Fibroblast of lung (primary cell): Measurements from ENCODE around the gene DDR2. TPM values are rescaled to one million over a fixed set of nuclear protein-coding genes. Genes with fewer than 3 reads are reported as not detected.
A peak's percentile ranks its signal among the peaks of the same experiment; 100 is the strongest.
"Not testable (repeated sequence)": the region's sequence is repeated elsewhere in the genome, so short reads cannot be mapped to it uniquely, and the experiment has no call there.

ENCODE experiments used
- DNase-seq, 2 donors: peaks; one replicate each; pipeline versions ENCODE4 v3.0.0 to v3.0.0-alpha.2; 2010; ENCODE audit warnings: low read depth in 2 of 2
- H2AFZ ChIP-seq: 2 replicates; pipeline ENCODE4 v1.5.1; 2012; ENCODE audit warnings: low read length, control low read depth, inconsistent platforms
- H3K27ac ChIP-seq: 2 replicates; pipeline ENCODE4 v1.5.1; 2011; ENCODE audit warnings: low read length, control low read depth; ENCODE audit not compliant: insufficient read depth
- H3K27me3 ChIP-seq: 2 replicates; pipeline ENCODE4 v1.5.1; 2011; ENCODE audit warnings: mild to moderate bottlenecking, low read length; ENCODE audit not compliant: control insufficient read depth, insufficient read depth
- H3K36me3 ChIP-seq: 2 replicates; pipeline ENCODE4 v1.5.1; 2011; ENCODE audit warnings: low read length; ENCODE audit not compliant: control insufficient read depth, insufficient read depth
- H3K4me1 ChIP-seq: 2 replicates; pipeline ENCODE4 v1.5.1; 2011; ENCODE audit warnings: low read length; ENCODE audit not compliant: control insufficient read depth, insufficient read depth; ENCODE audit errors: extremely low read depth
- H3K4me2 ChIP-seq: 2 replicates; pipeline ENCODE4 v1.5.1; 2011; ENCODE audit warnings: low read length, control low read depth; ENCODE audit not compliant: insufficient read depth; ENCODE audit errors: extremely low read depth
- H3K4me3 ChIP-seq, 4 experiments: fragments of 200-600 bp in 1 of 4; sonication (generic) in 1 of 4; replicated peaks in 1 of 4; 2 replicates each; pipeline ENCODE4 v1.5.1; 2011 to 2016; ENCODE audit warnings: low read length in 4 of 4, low read depth in 3 of 4, mild to moderate bottlenecking in 3 of 4, control low read depth in 2 of 4, inconsistent platforms in 1 of 4, mixed read lengths in 1 of 4; ENCODE audit not compliant: insufficient read depth in 1 of 4; ENCODE audit errors: control extremely low read depth in 1 of 4
- H3K79me2 ChIP-seq: 2 replicates; pipeline ENCODE4 v1.5.1; 2012; ENCODE audit warnings: mild to moderate bottlenecking, low read length, inconsistent platforms; ENCODE audit not compliant: control insufficient read depth, insufficient read depth
- H3K9ac ChIP-seq: 2 replicates; pipeline ENCODE4 v1.5.1; 2011; ENCODE audit warnings: mild to moderate bottlenecking, low read length, control low read depth; ENCODE audit not compliant: insufficient read depth
- H3K9me3 ChIP-seq: 2 replicates; pipeline ENCODE4 v1.5.1; 2012; ENCODE audit warnings: low read depth, low read length; ENCODE audit not compliant: control insufficient read depth, insufficient read depth
- H4K20me1 ChIP-seq: 2 replicates; pipeline ENCODE4 v1.5.1; 2011; ENCODE audit warnings: low read length; ENCODE audit not compliant: control insufficient read depth, insufficient read depth; ENCODE audit errors: extremely low read depth
- EZH2 ChIP-seq: IDR thresholded peaks from 2 replicates; pipeline ENCODE4 v1.5.1; 2012; ENCODE audit warnings: low read length, control low read depth, mild to moderate bottlenecking; ENCODE audit errors: missing control alignments
- polyA minus RNA-seq: library from RNA; depleted of rRNA, polyadenylated mRNA; stranded (reverse); fragments of >200 nt; gene quantifications from 2 replicates; pipeline ENCODE4 v1.2.3, GENCODE V29; 2011; ENCODE audit warnings: low replicate concordance
- polyA plus RNA-seq, 2 donors: library from polyadenylated mRNA; depleted of rRNA in 1 of 2; stranded (reverse) in 1 of 2; unstranded in 1 of 2; fragments of >200 nt; gene quantifications; 2 replicates each; pipeline ENCODE4 v1.2.1, GENCODE V29; 2011 to 2012; ENCODE audit warnings: missing spikeins in 1 of 2
- total RNA-seq: library from RNA; depleted of rRNA; stranded (reverse); fragments of >200 nt; gene quantifications from 2 replicates; pipeline ENCODE4 v1.2.1, GENCODE V29; 2014
- TF ChIP-seq, protein P1 (sequence below), 2 donors: IDR thresholded peaks in 1 of 2; conservative IDR thresholded peaks in 1 of 2; 1 replicate in 1 of 2; 2 replicates in 1 of 2; pipeline ENCODE4 v1.5.1; 2011 to 2012; ENCODE audit warnings: low read length in 2 of 2, control low read depth in 1 of 2, inconsistent platforms in 1 of 2, low read depth in 1 of 2, mild to moderate bottlenecking in 1 of 2

DDR2 gene
- total RNA-seq (252 and 303 TPM in 2 replicates), polyA plus RNA-seq (144 and 192 TPM in 2 replicates), polyA minus RNA-seq (313 and 334 TPM in 2 replicates)
- 65.9 and 114 TPM in 2 replicates for polyA plus RNA-seq (2012)

DNA sequence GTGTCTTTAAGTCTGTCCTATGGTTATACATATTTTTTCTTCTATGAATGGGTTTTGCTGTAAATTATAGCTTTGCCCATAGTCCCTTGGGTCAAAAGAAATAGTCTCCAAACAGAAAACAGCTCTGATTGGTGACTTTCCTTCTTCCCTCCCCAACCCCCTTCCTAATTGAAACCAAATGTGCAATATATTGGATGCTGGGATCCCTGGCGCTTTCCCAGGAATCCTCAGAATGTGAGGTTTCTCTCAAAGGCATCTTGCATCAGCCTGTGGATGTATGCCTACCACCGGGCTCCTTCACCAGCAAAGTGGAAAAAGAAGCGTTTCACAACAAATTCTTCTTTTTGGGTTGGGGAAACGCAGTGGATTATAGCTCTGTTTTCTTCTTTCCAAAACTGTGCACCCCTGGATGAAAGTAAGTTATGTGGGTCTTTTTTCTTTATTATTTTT, at the start of gene DDR2:
Gene DDR2 (plus strand): TSS at position 248 of the 450 bp plus-strand sequence. CDS start 86,600 bp downstream, outside the sequence.
- peak; percentile 91 to 99 for DNase-seq
- peaks cover 25% of the 10 kb centered on the region for H3K4me1 ChIP-seq

DNA sequence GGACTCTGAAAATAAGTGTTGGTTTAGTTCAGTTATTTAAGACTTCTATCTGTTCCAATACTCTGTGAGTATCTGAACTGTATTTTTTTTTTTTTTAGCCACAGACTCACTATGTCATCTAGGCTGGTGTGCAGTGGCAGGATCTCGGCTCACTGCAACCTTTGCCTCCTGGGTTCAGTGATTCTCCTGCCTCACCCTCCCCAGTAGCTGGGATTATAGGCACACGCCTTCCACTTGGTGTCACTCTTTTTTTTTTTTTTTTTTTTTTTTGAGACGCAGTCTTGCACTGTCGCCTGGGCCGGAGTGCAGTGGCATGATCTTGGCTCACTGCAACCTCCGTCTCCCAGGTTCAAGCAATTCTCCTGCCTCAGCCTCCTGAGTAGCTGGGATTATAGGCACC, 49.4 kb upstream of the DDR2 start:
- H3K4me2 ChIP-seq, H3K4me1 ChIP-seq, H3K4me3 ChIP-seq, H3K27ac ChIP-seq, H3K9ac ChIP-seq, H3K36me3 ChIP-seq, H3K79me2 ChIP-seq, H3K27me3 ChIP-seq, H2AFZ ChIP-seq, H4K20me1 ChIP-seq, H3K9me3 ChIP-seq, DNase-seq: not testable (repeated sequence)

More for the DNA sequence above, at the start of gene DDR2:
- H3K79me2 ChIP-seq: peaks cover 47% of the 10 kb centered on the region
- H3K9me3 ChIP-seq: no peaks in the 10 kb centered on the region
- TF ChIP-seq, protein P1, sequence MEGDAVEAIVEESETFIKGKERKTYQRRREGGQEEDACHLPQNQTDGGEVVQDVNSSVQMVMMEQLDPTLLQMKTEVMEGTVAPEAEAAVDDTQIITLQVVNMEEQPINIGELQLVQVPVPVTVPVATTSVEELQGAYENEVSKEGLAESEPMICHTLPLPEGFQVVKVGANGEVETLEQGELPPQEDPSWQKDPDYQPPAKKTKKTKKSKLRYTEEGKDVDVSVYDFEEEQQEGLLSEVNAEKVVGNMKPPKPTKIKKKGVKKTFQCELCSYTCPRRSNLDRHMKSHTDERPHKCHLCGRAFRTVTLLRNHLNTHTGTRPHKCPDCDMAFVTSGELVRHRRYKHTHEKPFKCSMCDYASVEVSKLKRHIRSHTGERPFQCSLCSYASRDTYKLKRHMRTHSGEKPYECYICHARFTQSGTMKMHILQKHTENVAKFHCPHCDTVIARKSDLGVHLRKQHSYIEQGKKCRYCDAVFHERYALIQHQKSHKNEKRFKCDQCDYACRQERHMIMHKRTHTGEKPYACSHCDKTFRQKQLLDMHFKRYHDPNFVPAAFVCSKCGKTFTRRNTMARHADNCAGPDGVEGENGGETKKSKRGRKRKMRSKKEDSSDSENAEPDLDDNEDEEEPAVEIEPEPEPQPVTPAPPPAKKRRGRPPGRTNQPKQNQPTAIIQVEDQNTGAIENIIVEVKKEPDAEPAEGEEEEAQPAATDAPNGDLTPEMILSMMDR (conservative IDR thresholded peaks at IDR 0.05 in 1 of 2, IDR thresholded peaks at IDR 0.05 in 1 of 2; ENCODE audit: low read depth in 1 of 2, low read length in 2 of 2): no peak
- no peak for TF ChIP-seq EZH2
- peak within 1 kb of the TSS; percentile 96 for H3K4me2 ChIP-seq
- H3K9ac ChIP-seq: peak within 1 kb of the TSS; percentile 79
- H3K36me3 ChIP-seq: no peaks in the 10 kb centered on the region
- no peaks in the 10 kb centered on the region for H4K20me1 ChIP-seq
- H2AFZ ChIP-seq: no peak within 1 kb of the TSS
- peak within 1 kb of the TSS; percentile 89 for H3K27ac ChIP-seq
- H3K27me3 ChIP-seq: no peaks in the 10 kb centered on the region
- peak within 1 kb of the TSS; percentile 52 to 98 (median 90) for H3K4me3 ChIP-seq

DNA sequence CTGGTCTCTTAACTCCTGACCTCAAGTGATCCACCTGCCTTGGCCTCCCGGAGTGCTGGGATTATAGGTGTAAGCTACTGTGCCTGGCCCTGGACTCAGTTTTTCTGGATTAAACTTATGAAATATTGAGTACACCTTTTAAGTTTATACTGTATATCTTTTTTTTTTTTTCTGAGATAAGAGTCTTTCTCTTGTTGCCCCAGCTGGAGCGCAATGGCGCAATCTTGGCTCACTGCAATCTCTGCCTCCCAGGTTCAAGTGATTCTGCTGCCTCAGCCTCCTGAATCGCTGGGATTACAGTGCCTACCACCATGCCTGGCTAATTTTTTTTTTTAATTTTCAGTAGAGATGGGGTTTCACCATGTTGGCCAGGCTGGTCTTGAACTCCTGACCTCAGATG, 47.2 kb upstream of the DDR2 start:
- H3K9ac ChIP-seq, DNase-seq, H3K27me3 ChIP-seq, H4K20me1 ChIP-seq, H3K27ac ChIP-seq, H3K4me1 ChIP-seq, H3K79me2 ChIP-seq, H3K4me3 ChIP-seq, H2AFZ ChIP-seq, H3K4me2 ChIP-seq, H3K9me3 ChIP-seq, H3K36me3 ChIP-seq: not testable (repeated sequence)

DNA sequence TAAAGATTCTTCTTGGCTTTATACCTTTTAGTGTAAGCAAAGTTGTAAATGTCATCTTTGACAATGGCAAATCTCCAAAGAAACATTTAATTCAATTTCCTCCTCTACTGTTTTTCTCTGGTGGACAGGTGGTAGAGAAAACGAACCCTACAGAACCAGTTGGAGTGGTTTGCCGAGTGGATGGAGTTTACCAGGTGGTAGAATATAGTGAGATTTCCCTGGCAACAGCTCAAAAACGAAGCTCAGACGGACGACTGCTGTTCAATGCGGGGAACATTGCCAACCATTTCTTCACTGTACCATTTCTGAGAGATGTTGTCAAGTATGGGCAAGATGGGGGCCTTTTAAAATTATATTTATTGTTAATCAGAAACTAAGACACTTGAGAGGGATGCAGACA, 44.9 kb upstream of the DDR2 start:
- no peaks in the 10 kb centered on the region for H3K27me3 ChIP-seq
- no peak for DNase-seq
- TF ChIP-seq, protein P1 (conservative IDR thresholded peaks at IDR 0.05 in 1 of 2, IDR thresholded peaks at IDR 0.05 in 1 of 2; ENCODE audit: low read depth in 1 of 2, low read length in 2 of 2): no peak
- TF ChIP-seq EZH2: no peak
- no peak overlapping the region for H3K27ac ChIP-seq
- H4K20me1 ChIP-seq: no peaks in the 10 kb centered on the region
- H3K4me2 ChIP-seq: no peak overlapping the region
- no peak overlapping the region for H2AFZ ChIP-seq
- no peaks in the 10 kb centered on the region for H3K9me3 ChIP-seq
- peaks cover 2% of the 10 kb centered on the region for H3K79me2 ChIP-seq
- H3K36me3 ChIP-seq: peaks cover 2% of the 10 kb centered on the region
- no peak overlapping the region for H3K9ac ChIP-seq
- no peaks in the 10 kb centered on the region for H3K4me1 ChIP-seq
- no peak overlapping the region for H3K4me3 ChIP-seq
